Ishikawa (cell line): ENCODE measurements around the gene DYNLT5.

Experiments
- CREB1 ChIP-seq: IDR thresholded peaks from 2 replicates; pipeline ENCODE4 v1.6.1; 2012; ENCODE audit warnings: low read depth
- EP300 ChIP-seq: IDR thresholded peaks from 2 replicates; pipeline ENCODE4 v1.6.1; 2012; ENCODE audit warnings: borderline replicate concordance
- MAX ChIP-seq: IDR thresholded peaks from 2 replicates; pipeline ENCODE4 v1.6.1; 2012
- RAD21 ChIP-seq: IDR thresholded peaks from 2 replicates; pipeline ENCODE4 v1.6.1; 2012; ENCODE audit warnings: low read depth
- REST ChIP-seq: IDR thresholded peaks from 2 replicates; pipeline ENCODE4 v1.6.1; 2012; ENCODE audit warnings: low read depth, mild to moderate bottlenecking
- TAF1 ChIP-seq: IDR thresholded peaks from 2 replicates; pipeline ENCODE4 v1.6.1; 2012; ENCODE audit warnings: low read depth, mild to moderate bottlenecking
- TCF12 ChIP-seq: IDR thresholded peaks from 2 replicates; pipeline ENCODE4 v1.6.1; 2012; ENCODE audit warnings: low read depth
- USF1 ChIP-seq: IDR thresholded peaks from 2 replicates; pipeline ENCODE4 v1.6.1; 2012
- YY1 ChIP-seq: IDR thresholded peaks from 2 replicates; pipeline ENCODE4 v1.6.1; 2012; ENCODE audit warnings: low read depth

- TF ChIP-seq USF1 (no peak), TAF1 (no peak), EP300 (no peak), MAX (no peak), YY1 (no peak), RAD21 (no peak), REST (no peak), CREB1 (no peak), TCF12 (no peak)
Measured at GRCh38 chr1:66704177-66704875, 47.9 kb upstream of the DYNLT5 start.
